HG02759 (cell line): ENCODE data around the gene SLC35F6.
"Not testable (repeated sequence)": the region's sequence is repeated elsewhere in the genome, so short reads cannot be mapped to it uniquely, and the experiment has no call there.

Source experiments
- ATAC-seq: cut with Tn5 transposase; IDR thresholded peaks from one replicate; pipeline ENCODE4 v1.9.1; 2021; ENCODE audit warnings: mild to moderate bottlenecking, moderate library complexity; ENCODE audit not compliant: unreplicated experiment

SLC35F6 gene

DNA sequence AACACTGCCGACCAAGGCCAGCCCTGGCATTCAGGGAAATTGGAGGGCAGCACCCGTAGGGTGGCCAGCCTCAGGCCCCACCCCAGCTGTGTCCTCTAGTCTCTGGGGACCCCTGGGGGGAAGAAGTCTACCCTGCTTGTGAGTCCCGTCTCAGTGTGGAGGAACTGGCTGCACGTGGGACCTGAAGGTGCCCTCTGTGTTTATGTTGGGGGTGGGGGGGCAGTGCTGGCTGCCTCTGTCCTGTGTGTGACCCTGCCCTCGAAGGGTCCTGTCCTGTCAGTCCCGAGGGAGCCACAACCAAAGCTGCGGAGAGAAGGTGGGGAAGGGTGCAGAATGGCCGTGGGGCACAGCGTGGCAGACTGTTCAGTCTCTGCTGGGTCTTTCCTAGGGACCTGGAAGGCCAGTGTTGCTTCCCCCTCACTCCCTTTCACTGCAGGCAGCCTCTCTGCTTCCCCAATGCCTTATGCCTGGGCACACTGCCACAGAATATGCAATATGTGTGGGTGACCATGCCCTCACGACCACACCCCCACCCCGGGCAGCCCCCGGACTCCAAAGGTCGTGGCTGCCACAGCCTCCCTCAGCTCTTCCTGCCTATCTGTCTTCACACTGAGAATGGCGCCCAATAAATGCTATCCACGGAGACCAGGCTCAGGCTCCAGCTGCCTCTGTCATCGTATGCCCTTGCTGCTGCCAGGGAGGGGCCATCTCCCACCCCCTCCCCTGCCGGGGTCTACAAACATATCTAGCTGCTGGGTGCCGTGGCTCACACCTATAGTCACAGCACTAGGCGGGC, 33.3 kb upstream of the SLC35F6 start:
- ATAC-seq, result no peak

DNA sequence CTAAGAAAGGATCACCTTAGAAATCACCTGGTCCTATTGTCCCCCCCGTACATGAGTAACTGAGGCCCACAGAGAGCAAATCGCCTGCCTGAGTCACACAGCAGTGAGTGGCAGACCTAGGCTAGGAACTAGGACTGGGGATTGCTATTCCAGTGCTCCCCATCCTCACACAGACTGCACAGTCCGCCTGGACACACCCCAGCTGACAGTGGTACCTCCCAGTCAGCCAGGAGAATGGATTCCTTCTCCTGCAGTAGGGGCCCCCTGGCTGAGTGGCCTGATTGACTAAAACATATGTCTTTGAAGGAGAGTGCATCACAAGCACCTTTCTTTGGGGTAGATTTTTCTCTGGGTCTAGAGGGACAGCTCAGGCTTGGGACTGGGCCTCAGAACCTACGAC, 32.4 kb upstream of the SLC35F6 start:
- ATAC-seq, result no peak

DNA sequence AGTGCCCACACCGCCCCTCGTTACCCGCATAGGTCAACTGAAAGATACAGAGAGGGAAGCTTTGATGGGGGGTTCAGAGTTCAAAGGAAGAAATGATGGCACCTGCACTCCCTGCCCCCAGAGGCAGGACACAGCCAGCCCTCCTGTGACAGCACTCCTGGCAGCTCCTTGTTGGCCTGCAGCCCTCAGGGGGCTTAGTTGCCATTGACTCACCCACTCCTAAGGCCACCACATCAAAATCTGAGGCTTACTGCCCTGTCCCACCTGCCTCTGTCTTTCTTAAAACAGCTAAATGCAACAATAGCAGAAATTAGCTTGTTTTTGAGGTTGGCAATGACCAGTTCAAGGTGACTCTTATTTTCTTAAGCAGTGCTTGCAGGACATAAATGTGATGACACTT, 31.6 kb upstream of the SLC35F6 start:
- no peak for ATAC-seq

DNA sequence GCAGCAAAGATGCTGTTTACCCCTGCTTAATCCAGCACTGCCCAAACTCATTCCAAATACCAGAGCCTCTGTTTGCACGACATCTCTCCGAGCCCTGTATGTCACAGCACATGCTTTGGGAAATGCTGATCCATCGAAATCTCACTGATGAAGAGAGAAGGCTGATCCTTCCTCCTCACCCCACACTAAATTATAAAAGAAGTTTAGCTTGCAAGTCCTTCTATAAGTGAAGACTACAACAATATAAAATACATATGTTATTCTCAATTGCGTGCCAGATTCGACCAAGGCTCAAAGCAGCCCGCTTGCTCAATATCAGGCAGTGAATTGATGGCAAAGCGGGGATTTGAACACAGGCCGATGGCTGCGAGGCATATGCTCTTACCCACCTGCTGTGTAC, 30.7 kb upstream of the SLC35F6 start:
- ATAC-seq, result no peak

DNA sequence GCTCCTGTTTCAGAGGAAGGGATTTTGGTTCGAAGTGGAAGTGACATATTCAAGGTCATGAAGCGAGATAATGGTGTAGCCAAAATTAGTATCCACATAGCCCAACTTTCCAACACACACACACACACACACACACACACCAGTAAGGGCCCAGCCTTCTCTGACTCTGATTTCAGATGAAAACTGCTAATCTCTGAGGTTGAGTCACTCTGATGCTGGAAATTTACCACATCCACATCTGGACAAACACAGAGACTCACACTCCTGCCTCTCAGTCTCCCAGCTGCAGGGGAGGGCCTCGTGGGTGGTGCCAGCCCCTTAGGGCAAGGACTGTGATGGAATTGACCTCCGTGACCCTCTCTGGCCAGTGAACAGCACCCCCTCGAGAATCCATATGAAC, 29.0 kb upstream of the SLC35F6 start:
- no peak for ATAC-seq

DNA sequence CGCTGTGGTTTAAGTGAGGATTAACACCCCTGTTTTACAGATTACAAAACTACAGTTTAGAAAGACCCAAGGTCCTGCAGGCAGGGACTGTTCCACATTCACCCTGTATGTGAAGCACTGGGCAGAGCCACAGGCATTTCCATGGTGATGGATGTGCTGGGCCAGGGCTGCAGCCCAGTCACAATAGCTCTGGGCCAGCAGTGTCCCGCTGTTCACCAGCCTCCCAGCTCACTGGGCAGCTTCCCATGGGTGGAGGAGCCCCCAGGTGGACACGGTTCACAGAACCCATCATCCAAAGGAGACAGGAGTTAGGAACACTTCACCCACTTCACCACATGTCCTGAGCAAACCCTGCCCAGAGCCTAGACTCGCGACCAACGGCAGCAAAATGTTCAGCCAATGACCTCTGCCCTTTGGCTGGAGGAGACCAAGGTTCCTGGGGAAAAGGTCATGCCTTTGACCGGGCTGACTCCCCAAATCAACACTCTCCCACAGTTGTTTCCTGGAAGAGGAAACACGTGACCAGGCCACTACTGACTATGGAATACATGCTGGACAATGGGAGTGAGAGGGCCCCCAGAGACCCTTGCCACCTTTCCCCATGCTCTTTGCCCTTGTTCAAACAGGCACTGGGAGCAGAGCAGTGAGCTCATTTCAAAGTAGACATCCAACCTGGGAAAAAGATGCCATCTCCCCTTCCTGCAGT, 28.0 kb upstream of the SLC35F6 start:
- no peak for ATAC-seq

DNA sequence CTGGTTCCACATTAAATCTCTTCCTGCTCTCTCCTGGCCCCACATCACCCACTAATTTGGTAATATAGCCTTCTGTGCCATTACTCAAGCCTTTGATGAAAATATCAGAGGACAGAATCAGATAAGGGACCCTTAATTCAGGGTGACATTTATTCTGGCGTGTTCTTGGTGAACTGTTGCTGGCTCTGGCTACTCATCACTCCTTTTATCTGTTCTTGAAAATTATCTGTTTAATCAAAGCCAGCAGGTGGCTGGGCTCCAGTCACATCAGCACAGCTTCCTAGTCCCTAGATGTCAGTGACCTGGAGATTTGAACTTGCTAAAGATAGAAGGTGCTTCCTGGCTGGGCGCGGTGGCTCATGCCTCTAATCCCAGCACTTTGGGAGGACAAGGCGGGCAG, 26.9 kb upstream of the SLC35F6 start:
- ATAC-seq, result no peak

DNA sequence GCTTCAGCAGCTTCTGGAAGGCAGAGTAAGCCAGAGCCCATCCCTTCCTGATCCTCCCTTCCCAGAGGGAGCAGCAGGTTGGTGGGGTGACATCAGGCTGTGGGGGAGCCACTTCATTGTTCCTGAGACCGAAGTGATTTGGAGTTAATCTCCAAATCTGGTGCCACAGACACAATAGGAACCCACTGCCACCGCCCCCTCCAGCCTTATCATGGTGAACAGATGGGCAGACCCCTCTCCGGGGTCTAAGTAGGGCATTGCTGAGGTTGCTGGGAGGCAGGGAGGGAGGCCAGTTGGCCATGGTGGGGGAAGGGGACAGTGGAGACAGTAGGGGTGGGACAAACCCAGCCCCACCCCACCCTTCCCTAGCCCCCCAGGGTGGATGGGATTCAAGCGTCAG, 25.6 kb upstream of the SLC35F6 start:
- no peak for ATAC-seq

DNA sequence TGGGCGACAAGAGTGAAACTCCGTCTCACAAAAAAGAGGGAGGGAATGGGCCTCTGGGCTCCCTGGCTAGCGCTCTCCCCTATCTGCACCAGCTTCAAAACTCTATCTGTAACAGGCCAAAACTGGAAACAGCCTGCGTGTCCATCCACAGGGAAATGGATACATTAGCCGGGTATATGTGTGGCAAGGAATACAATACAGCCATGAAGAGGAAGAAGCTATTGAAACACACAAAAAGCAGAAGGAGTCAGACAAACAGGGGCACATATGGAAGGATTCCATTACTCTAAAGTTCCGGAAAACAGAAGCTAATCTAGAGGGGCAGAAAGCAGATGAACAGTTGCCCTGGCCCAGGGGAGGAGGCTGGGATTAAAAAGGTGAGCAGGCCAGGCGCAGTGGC, 24.6 kb upstream of the SLC35F6 start:
- no peak for ATAC-seq

DNA sequence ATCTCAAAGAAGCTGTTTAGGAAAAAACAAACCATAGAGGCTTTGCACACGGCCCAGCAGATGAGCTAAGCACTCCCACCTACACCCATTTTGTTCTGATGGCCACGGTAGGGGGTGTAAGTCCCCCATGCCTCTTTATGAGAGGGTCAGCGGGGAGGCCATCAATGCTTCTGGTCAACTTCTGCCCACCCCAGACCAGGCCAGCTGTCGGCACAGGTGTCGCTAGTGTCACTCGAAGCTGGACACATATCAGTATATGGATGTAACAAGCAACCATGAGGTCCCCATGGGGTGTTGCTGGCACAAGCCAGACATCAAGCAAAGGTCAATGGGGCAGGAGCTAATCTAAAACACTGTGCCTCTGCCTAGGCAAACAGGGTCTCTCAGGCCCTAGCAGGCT, 23.7 kb upstream of the SLC35F6 start:
- no peak for ATAC-seq

DNA sequence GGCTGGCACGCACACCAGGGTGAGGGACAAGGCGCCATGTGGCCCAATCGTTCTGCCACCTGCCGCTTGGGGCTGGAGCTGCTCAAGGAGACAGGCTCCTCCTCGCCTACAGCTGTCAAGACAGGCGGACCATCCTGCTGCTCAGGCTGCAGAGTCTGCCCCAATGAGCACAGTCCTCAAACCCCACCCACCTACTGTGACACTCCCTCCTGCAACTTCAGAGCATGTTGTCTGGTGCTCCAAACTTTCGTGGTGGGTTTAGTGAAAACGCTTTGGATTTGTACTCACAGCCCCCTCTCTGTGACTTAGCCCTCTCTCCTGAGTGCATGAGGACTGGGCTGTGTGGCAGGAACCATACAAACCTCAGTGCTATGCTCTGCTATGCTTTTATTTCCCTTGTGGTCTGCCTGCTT, 23.2 kb upstream of the SLC35F6 start:
- ATAC-seq, result no peak

DNA sequence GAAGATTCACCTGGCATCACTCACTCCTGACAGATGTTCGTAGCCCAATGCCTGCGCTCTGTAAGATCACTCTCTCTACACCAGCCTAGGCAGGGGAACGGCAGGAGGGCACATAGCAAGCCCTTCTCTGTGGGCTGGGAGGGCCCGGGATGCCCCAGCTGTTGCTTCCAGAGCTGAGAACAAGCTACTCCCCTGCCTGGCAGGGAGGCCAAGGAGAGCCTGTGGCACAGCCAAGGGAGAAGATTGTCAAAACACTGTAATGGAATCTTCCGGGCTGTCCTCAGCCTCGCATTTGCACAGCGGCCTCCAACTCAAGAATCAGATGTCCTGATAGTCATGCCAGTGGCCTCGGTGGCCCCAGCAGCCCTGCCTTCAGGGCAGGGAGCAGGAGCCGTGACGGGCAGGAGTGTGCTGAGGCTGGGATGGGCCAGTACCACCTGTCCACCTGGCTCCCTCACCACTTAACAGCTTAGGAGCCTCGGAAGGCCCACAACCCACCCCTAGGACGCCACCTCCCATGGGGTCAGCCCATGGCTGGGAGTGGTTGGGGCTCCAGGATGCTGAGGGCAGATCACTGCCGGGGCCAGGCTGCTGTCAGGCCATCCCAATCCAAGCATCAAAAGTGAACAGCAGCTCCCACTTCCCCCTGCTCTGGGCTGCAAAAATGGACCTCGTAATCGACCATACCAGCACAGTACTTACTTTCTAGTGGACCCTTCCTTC, 21.9 kb upstream of the SLC35F6 start:
- no peak for ATAC-seq

DNA sequence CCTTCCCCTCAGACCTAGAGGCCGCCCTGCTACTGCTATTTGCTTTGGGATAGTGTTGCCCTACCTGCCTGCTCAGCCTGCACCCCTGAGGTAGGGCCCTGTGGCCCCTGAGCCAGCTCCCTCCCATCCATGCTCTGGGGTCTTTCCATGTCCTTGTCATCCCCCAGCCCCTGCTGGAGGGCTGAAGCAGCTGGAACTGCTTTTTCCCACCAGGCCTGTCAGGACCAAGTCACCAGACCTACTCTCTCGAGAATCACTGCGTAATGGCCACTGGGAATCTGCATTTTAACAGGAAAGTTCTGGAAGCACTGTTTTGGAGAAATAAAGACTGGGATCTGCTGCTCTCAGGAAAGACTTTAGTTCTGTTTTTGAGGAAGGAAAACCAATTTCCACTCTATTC, 20.2 kb upstream of the SLC35F6 start:
- no peak for ATAC-seq

DNA sequence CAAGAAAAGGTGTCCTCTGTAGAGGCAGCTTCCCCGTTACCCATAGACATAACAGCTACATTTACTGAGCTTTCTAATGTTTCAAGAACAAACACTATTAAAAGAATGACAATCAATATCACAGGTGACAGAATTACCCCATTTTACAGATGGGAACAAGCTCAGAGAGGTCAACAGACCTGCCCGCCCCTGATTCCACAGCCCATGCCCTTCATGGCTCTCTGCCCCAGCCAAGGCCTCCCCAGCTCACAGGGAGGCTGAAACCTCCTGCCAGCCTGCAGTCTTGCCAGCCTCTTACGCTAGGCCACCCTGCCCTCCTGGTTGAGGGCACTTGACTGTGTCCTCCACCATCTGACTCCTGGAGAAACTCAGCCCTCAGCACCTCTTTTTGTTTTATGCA, 19.1 kb upstream of the SLC35F6 start:
- no peak for ATAC-seq

DNA sequence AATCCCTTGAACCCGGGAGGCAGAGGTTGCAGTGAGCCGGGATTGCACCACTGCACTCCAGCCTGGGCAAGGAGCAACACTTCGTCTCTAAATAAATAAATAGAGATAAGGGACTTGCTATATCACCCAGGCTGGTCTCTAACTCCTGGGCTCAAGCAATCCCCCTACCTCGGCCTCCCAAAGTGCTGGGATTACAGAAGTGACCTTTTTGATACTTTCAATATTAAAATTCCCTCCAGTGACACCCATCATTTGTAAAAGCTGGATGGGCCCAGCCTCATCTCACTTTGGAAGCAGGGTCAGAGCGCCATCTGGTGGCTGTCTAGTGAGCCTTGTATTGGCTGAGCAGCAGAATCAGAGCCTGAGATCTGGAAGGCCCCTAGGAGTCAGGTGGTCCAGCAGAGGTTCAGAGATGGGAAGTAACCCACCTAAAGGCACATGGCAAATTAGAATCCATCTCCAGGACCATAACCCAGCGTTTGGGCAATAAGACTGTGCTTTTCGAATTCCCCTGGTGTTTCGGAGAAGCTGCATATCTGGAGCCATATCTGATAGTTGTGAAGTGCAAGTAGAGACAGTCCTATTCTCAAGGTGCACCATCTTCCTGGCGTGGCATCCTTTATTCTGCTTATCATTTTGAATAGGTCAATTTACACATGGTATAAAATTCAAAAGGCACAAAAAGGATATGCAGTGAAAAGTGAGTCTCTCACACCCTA, 18.3 kb upstream of the SLC35F6 start:
- peak; percentile 49 for ATAC-seq

DNA sequence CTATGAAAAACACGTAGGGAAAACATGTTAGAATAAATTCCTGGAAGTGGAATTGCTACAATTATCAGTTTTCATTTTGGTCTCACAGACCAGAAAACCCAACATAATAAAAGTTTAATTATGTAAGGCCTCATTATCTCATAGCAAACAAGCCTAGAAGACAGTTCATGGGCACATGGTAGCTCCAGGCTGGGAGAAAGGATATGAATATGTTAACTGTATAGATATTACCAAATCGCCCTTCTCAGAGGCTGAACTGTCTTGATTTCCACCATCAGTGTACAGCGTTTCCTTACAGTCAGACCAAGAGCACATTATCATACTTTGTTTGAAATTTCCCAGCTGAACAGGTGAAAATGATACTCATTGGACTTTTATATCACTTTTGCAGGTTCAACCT, 17.1 kb upstream of the SLC35F6 start:
- no peak for ATAC-seq

DNA sequence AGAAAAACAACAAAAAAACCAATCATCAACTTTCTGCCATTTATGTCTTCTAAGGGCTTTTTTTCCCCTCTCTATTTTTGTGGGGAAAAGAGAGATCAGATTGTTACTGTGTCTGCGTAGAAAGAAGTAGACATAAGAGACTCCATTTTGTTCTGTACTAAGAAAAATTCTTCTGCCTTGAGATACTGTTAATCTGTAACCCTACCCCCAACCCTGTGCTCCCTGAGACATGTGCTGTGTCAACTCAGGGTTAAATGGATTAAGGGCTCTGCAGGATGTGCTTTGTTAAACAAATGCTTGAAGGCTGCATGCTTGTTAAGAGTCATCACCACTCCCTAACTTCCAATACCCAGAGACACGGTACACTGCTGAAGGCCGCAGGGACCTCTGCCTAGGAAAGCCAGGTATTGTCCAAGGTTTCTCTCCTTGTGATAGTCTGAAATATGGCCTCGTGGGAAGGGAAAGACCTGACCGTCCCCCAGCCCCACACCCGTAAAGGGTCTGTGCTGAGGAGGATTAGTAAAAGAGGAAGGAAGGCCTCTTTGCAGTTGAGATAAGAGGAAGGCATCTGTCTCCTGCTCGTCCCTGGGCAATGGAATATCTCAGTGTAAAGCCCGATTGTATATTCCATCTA, 14.2 kb upstream of the SLC35F6 start:
- not testable (repeated sequence) for ATAC-seq

DNA sequence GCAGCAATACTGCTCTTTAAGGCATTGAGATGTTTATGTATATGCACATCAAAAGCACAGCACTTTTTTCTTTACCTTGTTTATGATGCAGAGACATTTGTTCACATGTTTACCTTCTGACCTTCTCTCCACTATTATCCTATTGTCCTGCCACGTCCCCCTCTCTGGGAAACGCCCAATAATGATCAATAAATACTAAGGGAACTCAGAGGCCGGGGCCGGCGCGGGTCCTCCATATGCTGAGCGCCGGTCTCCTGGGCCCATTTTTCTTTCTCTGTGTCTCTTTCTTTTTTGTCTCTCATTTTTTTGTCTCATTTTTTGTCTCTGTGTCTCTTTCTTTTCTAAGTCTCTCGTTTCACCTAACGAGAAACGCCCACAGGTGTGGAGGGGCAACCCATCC, 13.6 kb upstream of the SLC35F6 start:
- not testable (repeated sequence) for ATAC-seq

DNA sequence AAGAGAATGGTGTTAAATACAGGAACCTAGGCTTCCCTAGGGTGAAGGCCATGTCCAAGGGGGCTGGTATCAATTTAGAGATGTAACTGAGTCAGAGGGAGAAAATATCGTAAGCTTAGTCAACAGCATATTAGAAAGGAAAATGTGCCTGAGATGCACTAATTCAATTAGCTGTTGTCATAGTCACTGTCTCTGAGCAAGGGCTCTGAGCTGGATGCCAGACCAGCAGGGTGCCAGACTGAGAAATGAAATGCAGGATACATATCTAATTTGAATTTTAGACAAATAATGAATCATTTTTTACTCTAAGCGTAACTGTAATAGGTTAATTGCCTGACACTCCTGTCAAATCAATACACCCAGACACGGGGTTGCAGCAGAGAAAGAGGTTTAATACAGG, 11.4 kb upstream of the SLC35F6 start:
- ATAC-seq, result no peak

DNA sequence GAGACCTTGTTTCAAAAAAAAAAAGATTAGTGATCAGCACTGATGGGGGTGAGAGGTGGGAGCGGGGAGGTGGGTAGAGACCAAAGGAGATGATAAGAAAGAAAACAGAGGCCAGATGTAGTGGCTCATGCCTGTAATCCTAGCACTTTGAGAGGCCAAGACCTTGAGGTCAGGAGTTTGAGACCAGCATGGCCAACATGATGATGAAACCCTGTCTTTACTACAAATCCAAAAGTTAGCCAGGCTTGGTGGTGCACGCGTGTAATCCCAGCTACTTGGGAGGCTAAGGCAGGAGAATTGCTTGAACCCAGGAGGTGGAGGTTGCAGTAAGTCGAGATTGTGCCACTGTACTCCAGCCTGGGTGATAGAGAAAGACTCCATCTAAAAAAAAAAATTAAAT, 9.5 kb upstream of the SLC35F6 start:
- ATAC-seq, result no peak
